MCF 10A (cell line): Measurements from ENCODE around the gene KIF4A. TPM values are rescaled to one million over a fixed set of nuclear protein-coding genes. Genes with fewer than 3 reads are reported as not detected.

Experiments
- BruUV-seq: library from RNA; stranded (reverse); fragments of 400-500 nt; replicated peaks from 2 replicates; lab custom pipeline; 2021; lab: Mats Ljungman, UMichigan
- CTCF ChIA-PET: fragments of 300-600 bp; sonication (Branson Sonifier 250); formaldehyde crosslinking; extraction: SDS; loops from one replicate; lab custom pipeline; 2021; ENCODE audit warnings: antibody characterized with exemption, inconsistent platforms; lab: Yijun Ruan, JAX
- POLR2A ChIA-PET: fragments of 300-600, 350-650 bp; sonication (Branson Sonifier 250); formaldehyde crosslinking; extraction: SDS; loops from one replicate; lab custom pipeline; 2020; ENCODE audit warnings: antibody characterized with exemption, inconsistent platforms; lab: Yijun Ruan, JAX
- DNase-seq: peaks from one replicate; pipeline ENCODE4 v3.0.0-alpha.2; 2018; ENCODE audit not compliant: unreplicated experiment
- H3K27ac Mint-ChIP-seq: one replicate; pipeline ENCODE4 v1.8.0; 2022; ENCODE audit warnings: mild to moderate bottlenecking, low read depth, mixed read lengths; ENCODE audit not compliant: unreplicated experiment
- H3K27me3 Mint-ChIP-seq: one replicate; pipeline ENCODE4 v1.8.0; 2022; ENCODE audit warnings: mixed read lengths; ENCODE audit not compliant: insufficient read depth, unreplicated experiment
- H3K36me3 Mint-ChIP-seq: one replicate; pipeline ENCODE4 v1.8.0; 2022; ENCODE audit warnings: mild to moderate bottlenecking, moderate library complexity, mixed read lengths; ENCODE audit not compliant: insufficient read depth, unreplicated experiment
- H3K4me1 Mint-ChIP-seq: one replicate; pipeline ENCODE4 v1.8.0; 2022; ENCODE audit warnings: mixed read lengths; ENCODE audit not compliant: insufficient read depth, unreplicated experiment
- H3K4me3 Mint-ChIP-seq: one replicate; pipeline ENCODE4 v1.8.0; 2022; ENCODE audit warnings: mild to moderate bottlenecking, moderate library complexity, mixed read lengths; ENCODE audit not compliant: unreplicated experiment
- H3K9me3 Mint-ChIP-seq: one replicate; pipeline ENCODE4 v1.8.0; 2022; ENCODE audit warnings: mixed read lengths; ENCODE audit not compliant: unreplicated experiment
- intact Hi-C: fragments of 100-400 bp; cut with micrococcal nuclease; formaldehyde crosslinking; loops from 2 replicates; pipeline ENCODE4 v1.14.1; 2022
- total RNA-seq: library from RNA; stranded (reverse); gene quantifications from 2 replicates; pipeline ENCODE4 v1.2.3, GENCODE V29; 2022
- TF ChIP-seq, protein P1 (sequence below): fragments of 200-600 bp; IDR thresholded peaks from one replicate; pipeline ENCODE4 v1.8.0; 2022; ENCODE audit warnings: antibody characterized with exemption, mild to moderate bottlenecking; ENCODE audit not compliant: unreplicated experiment

The KIF4A gene
- total RNA-seq, 1 experiment from 2014 or later: 19.0 TPM

DNA sequence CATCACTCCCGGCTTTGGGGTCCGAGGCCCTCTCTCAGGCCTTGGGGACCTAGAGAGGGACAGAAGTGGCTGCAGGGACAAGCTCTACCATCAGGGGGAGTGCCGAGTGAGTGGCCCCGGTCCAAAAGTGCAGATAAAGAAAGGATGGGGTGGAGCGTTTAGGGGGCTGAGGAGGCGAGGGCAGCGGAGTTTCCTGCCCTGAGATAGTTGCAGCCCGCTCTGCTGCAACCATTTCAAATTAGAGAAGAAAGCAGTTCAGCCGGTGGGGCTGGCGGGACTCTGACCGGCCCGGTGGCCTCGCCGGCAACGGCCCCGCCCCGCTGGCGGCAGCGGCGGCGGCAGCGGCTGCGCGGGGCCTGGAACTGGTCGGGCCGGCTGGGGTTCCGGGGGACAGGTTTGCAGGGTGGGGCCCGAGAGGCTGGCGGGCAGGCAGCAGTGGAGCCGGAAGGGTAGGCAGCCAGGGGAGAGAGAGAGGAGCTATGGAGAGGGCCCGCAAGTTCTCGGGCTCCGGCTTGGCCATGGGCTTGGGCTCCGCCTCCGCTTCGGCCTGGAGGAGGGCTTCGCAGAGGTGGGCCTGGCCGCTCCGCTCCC, 162.3 kb downstream of the KIF4A start:
- DNase-seq: peak; percentile 47
- CTCF ChIA-PET: interaction anchor here (0.6 to 2.5 kb wide), 15 partner anchors 9 to 1736 kb away, joined by 3 to 18 read pairs (median 3); no protein-coding TSS in a partner anchor
- intact Hi-C loops: no loop called here
- H3K36me3 Mint-ChIP-seq: no peaks in the 10 kb centered on the region
- no peaks in the 10 kb centered on the region for H3K9me3 Mint-ChIP-seq
- H3K27ac Mint-ChIP-seq: no peak overlapping the region
- TF ChIP-seq, protein P1, sequence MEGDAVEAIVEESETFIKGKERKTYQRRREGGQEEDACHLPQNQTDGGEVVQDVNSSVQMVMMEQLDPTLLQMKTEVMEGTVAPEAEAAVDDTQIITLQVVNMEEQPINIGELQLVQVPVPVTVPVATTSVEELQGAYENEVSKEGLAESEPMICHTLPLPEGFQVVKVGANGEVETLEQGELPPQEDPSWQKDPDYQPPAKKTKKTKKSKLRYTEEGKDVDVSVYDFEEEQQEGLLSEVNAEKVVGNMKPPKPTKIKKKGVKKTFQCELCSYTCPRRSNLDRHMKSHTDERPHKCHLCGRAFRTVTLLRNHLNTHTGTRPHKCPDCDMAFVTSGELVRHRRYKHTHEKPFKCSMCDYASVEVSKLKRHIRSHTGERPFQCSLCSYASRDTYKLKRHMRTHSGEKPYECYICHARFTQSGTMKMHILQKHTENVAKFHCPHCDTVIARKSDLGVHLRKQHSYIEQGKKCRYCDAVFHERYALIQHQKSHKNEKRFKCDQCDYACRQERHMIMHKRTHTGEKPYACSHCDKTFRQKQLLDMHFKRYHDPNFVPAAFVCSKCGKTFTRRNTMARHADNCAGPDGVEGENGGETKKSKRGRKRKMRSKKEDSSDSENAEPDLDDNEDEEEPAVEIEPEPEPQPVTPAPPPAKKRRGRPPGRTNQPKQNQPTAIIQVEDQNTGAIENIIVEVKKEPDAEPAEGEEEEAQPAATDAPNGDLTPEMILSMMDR: peak; percentile 49
- no TSS peak for BruUV-seq
- H3K4me3 Mint-ChIP-seq: peak overlapping the region; percentile 70
- peaks cover 37% of the 10 kb centered on the region for H3K27me3 Mint-ChIP-seq
- H3K4me1 Mint-ChIP-seq: peaks cover 9% of the 10 kb centered on the region
- POLR2A ChIA-PET: interaction anchor here (0.6 kb wide), 1 partner anchor 213 kb away, joined by 3 read pairs; no protein-coding TSS in a partner anchor

- no TSS peak for BruUV-seq
- Mint-ChIP-seq H3K4me3 (peak overlapping the region; percentile 70), H3K27ac (no peak overlapping the region), H3K4me1 (peaks cover 9% of the 10 kb centered on the region), H3K36me3 (no peaks in the 10 kb centered on the region), H3K9me3 (no peaks in the 10 kb centered on the region), H3K27me3 (peaks cover 40% of the 10 kb centered on the region)
- ChIA-PET POLR2A (no interaction called here), CTCF (interaction anchor here (0.7 to 2.5 kb wide), 9 partner anchors 10 to 508 kb away, joined by 3 to 18 read pairs (median 5); no protein-coding TSS in a partner anchor)
- intact Hi-C loops: no loop called here
- no peak for DNase-seq
- TF ChIP-seq, protein P1: no peak
Measured at GRCh38 chrX:70453024-70453618, 163.2 kb downstream of the KIF4A start.

DNA sequence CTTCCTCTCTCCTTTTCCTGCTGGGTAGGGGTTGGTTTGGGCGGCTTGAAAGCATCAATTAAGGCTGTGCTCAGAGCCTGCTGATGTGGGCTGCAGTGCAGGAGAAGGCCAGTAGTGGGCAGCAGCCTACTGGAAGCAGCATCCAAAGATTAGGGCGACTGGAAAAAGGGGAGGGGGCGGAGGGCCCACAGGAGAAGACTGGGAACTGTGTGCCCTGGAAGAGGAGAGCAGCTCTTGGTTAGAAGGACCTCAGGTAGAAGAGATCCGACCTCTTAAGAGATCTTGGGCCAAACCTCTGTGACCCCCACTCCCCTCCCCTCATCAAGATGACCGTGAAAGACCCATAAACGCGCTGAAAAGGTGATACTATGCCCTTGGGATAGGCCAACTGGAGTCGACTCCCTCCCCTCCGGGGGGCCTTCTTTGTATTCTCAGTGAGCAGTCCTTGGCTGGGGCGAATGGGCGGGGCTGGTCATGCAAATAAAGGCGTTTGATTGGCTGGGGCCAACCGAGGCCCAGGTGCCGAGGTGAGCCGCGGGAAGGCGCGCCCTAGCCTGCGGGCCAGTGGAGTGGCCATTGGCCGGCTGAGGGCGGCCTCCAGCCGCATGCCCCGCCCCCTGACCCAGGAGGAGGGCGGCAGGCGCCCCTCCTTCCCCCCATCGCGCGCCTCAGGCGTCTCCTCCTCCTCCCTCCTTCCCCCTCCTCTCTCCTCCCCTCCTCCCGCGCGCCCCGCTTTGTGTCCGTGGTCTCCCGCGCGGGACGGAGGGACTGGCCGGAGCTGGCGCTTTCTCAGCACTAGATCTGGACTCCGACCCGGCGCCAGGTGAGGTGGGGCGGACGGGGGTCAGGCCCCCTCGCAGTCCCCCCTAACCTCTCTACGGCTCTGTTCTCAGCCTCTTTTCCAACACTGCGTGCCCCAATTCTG, 164.8 kb downstream of the KIF4A start:
- Mint-ChIP-seq H3K9me3 (no peaks in the 10 kb centered on the region), H3K4me3 (peak overlapping the region; percentile 83), H3K36me3 (peaks cover 4% of the 10 kb centered on the region), H3K4me1 (peaks cover 9% of the 10 kb centered on the region), H3K27ac (peak overlapping the region; percentile 49), H3K27me3 (peaks cover 38% of the 10 kb centered on the region)
- BruUV-seq: no TSS peak
- POLR2A ChIA-PET: interaction anchor here (1.0 to 2.6 kb wide), 3 partner anchors 22 to 198 kb away, joined by 3 to 18 read pairs (median 15); no protein-coding TSS in a partner anchor
- intact Hi-C loops: loop anchor here (1.0 to 2.0 kb wide), 2 partner anchors 100 to 506 kb away; no protein-coding TSS in a partner anchor
- CTCF ChIA-PET: interaction anchor here (0.5 to 2.8 kb wide), 10 partner anchors 8 to 1308 kb away, joined by 4 to 16 read pairs (median 4); partner anchors contain the start of gene DLG3
- TF ChIP-seq, protein P1: peak; percentile 81
- peak; percentile 89 for DNase-seq
